SK-N-SH (cell line): ENCODE results near the gene STK32C. TPM values are rescaled to one million over a fixed set of nuclear protein-coding genes. Genes with fewer than 3 reads are reported as not detected.

Source experiments
- CTCF ChIA-PET: fragments of 300-600, 350-600 bp; formaldehyde crosslinking; extraction: SDS; loops from one replicate; lab custom pipeline; 2021; lab: Yijun Ruan, JAX
- POLR2A ChIA-PET: fragments of 350-600 bp; sonication (Branson Sonifier 250); formaldehyde crosslinking; extraction: SDS; loops from one replicate; lab custom pipeline; 2020; ENCODE audit warnings: antibody characterized with exemption, inconsistent platforms; lab: Yijun Ruan, JAX
- DNase-seq: peaks from one replicate; pipeline ENCODE4 v3.0.0; 2012
- H2AFZ ChIP-seq: fragments of 200-600 bp; sonication (generic); 2 replicates; pipeline ENCODE4 v1.8.1; 2016; ENCODE audit warnings: antibody characterized with exemption, mild to moderate bottlenecking, low read depth
- H3F3A ChIP-seq: fragments of 200-600 bp; sonication (generic); replicated peaks from 2 replicates; pipeline ENCODE3; 2016; ENCODE audit warnings: antibody characterized with exemption, mild to moderate bottlenecking; ENCODE audit not compliant: insufficient read depth
- H3K27ac ChIP-seq, 2 experiments: fragments of 200-500 bp in 1 of 2; fragments of 200-600 bp in 1 of 2; sonication (Bioruptor generic) in 1 of 2; sonication (generic), shearing (Covaris generic) in 1 of 2; 2 replicates each; pipeline versions ENCODE4 v1.5.1 to v1.6.1; 2014 to 2016; ENCODE audit warnings: low read depth in 2 of 2, inconsistent platforms in 1 of 2, low read length in 1 of 2, mild to moderate bottlenecking in 1 of 2, mixed read lengths in 1 of 2
- H3K27me3 ChIP-seq: fragments of 200-600 bp; sonication (generic), shearing (Covaris generic); 2 replicates; pipeline ENCODE4 v1.6.1; 2016; ENCODE audit warnings: mixed run types; ENCODE audit not compliant: insufficient read depth
- H3K36me3 ChIP-seq, 2 experiments: fragments of 200-500 bp in 1 of 2; fragments of 200-600 bp in 1 of 2; sonication (Bioruptor generic) in 1 of 2; sonication (generic) in 1 of 2; replicated peaks in 1 of 2; 2 replicates each; pipeline versions ENCODE3 to v1.5.1; 2014 to 2016; ENCODE audit warnings: low read length in 1 of 2, mild to moderate bottlenecking in 1 of 2; ENCODE audit not compliant: insufficient read depth in 2 of 2, control insufficient read depth in 1 of 2
- H3K4me1 ChIP-seq, 2 experiments: fragments of 200-500 bp in 1 of 2; fragments of 200-600 bp in 1 of 2; sonication (Bioruptor generic) in 1 of 2; sonication (generic), shearing (Covaris generic) in 1 of 2; 2 replicates each; pipeline versions ENCODE4 v1.5.1 to v1.6.1; 2014 to 2016; ENCODE audit warnings: low read depth in 1 of 2, low read length in 1 of 2, mixed run types in 1 of 2; ENCODE audit not compliant: insufficient read depth in 2 of 2, control insufficient read depth in 1 of 2
- H3K4me2 ChIP-seq: fragments of 200-600 bp; sonication (generic), shearing (Covaris generic); 2 replicates; pipeline ENCODE4 v1.6.1; 2017; ENCODE audit warnings: mixed run types
- H3K4me3 ChIP-seq, 2 experiments: fragments of 200-500 bp in 1 of 2; fragments of 200-600 bp in 1 of 2; sonication (Bioruptor generic) in 1 of 2; sonication (generic), shearing (Covaris generic) in 1 of 2; 2 replicates each; pipeline versions ENCODE4 v1.5.1 to v1.8.1; 2014 to 2016; ENCODE audit warnings: low read depth in 2 of 2, inconsistent platforms in 1 of 2, low read length in 1 of 2, mild to moderate bottlenecking in 1 of 2, mixed read lengths in 1 of 2, moderate library complexity in 1 of 2
- H3K79me2 ChIP-seq: fragments of 200-600 bp; sonication (generic); 2 replicates; pipeline ENCODE4 v1.8.1; 2017; ENCODE audit warnings: mild to moderate bottlenecking; ENCODE audit not compliant: insufficient read depth
- H3K9ac ChIP-seq: fragments of 200-600 bp; sonication (generic); 2 replicates; pipeline ENCODE4 v1.6.1; 2017; ENCODE audit warnings: mixed run types
- H3K9me2 ChIP-seq: fragments of 200-600 bp; sonication (generic); 2 replicates; pipeline ENCODE4 v1.6.1; 2017; ENCODE audit warnings: mixed run types
- H3K9me3 ChIP-seq: fragments of 200-600 bp; sonication (generic); 2 replicates; pipeline ENCODE4 v1.6.1; 2017; ENCODE audit warnings: mixed run types, mild to moderate bottlenecking, moderate library complexity
- H4K20me1 ChIP-seq: fragments of 200-600 bp; sonication (generic); 2 replicates; pipeline ENCODE4 v1.6.1; 2017; ENCODE audit warnings: mild to moderate bottlenecking, mixed run types; ENCODE audit not compliant: insufficient read depth
- CHD2 ChIP-seq: fragments of 150-350 bp; IDR thresholded peaks from 2 replicates; pipeline ENCODE4 v1.6.1; 2018; ENCODE audit warnings: low read length; ENCODE audit not compliant: partially characterized antibody
- EZH2phosphoT487 ChIP-seq: fragments of 200-600 bp; sonication (generic); IDR thresholded peaks from 2 replicates; pipeline ENCODE4 v1.6.1; 2017; ENCODE audit warnings: low read depth, mixed run types, mild to moderate bottlenecking, antibody characterized with exemption, moderate library complexity, borderline replicate concordance
- FOSL2 ChIP-seq: IDR thresholded peaks from 2 replicates; pipeline ENCODE4 v1.4.0; 2012; ENCODE audit warnings: low read depth, mild to moderate bottlenecking, moderate library complexity, borderline replicate concordance
- FOXJ3 ChIP-seq: sonication (generic); formaldehyde crosslinking; IDR thresholded peaks from 2 replicates; pipeline ENCODE4 v1.5.1; 2020; ENCODE audit warnings: mild to moderate bottlenecking, missing genetic modification reagents
- GATA2 ChIP-seq: sonication (generic); formaldehyde crosslinking; IDR thresholded peaks from 2 replicates; pipeline ENCODE4 v1.5.0; 2020; ENCODE audit warnings: mild to moderate bottlenecking, missing genetic modification reagents
- NFIC ChIP-seq: IDR thresholded peaks from 2 replicates; pipeline ENCODE4 v1.4.0; 2012; ENCODE audit warnings: borderline replicate concordance
- POLR2AphosphoS5 ChIP-seq: IDR thresholded peaks from 2 replicates; pipeline ENCODE4 v1.6.1; 2012; ENCODE audit warnings: low read depth, low read length
- RAD21 ChIP-seq: IDR thresholded peaks from 2 replicates; pipeline ENCODE4 v1.6.1; 2012; ENCODE audit warnings: mild to moderate bottlenecking, low read length
- RCOR1 ChIP-seq: fragments of 150-350 bp; IDR thresholded peaks from 2 replicates; pipeline ENCODE4 v1.6.1; 2017; ENCODE audit warnings: antibody characterized with exemption, low read length
- RXRA ChIP-seq: IDR thresholded peaks from 2 replicates; pipeline ENCODE4 v1.4.0; 2012; ENCODE audit warnings: low read depth, mild to moderate bottlenecking, borderline replicate concordance
- SMC3 ChIP-seq: IDR thresholded peaks from 2 replicates; pipeline ENCODE4 v1.6.1; 2012; ENCODE audit warnings: low read depth, low read length, improper control_type of control experiment
- TEAD4 ChIP-seq: IDR thresholded peaks from 2 replicates; pipeline ENCODE4 v1.4.0; 2012; ENCODE audit warnings: mild to moderate bottlenecking, borderline replicate concordance; ENCODE audit not compliant: insufficient read depth
- USF2 ChIP-seq: fragments of 150-350 bp; IDR thresholded peaks from 2 replicates; pipeline ENCODE4 v1.6.1; 2017; ENCODE audit warnings: antibody characterized with exemption, low read length, low read depth, borderline replicate concordance
- WGBS: methylation state at CpG from one replicate; pipeline ENCODE4 v1.1.6; 2017; ENCODE audit warnings: low lambda C conversion rate; 5-methylcytosine and 5-hydroxymethylcytosine counted together
- polyA plus RNA-seq, 3 experiments: library from polyadenylated mRNA; depleted of rRNA; stranded (reverse); fragments of >200 nt; gene quantifications; 2 replicates each; pipeline ENCODE4 v1.2.3, GENCODE V29; 2012

Gene STK32C
- polyA plus RNA-seq, 1 of the 3 experiments (the other 2 are of a cell fraction), result 27.8 TPM

DNA sequence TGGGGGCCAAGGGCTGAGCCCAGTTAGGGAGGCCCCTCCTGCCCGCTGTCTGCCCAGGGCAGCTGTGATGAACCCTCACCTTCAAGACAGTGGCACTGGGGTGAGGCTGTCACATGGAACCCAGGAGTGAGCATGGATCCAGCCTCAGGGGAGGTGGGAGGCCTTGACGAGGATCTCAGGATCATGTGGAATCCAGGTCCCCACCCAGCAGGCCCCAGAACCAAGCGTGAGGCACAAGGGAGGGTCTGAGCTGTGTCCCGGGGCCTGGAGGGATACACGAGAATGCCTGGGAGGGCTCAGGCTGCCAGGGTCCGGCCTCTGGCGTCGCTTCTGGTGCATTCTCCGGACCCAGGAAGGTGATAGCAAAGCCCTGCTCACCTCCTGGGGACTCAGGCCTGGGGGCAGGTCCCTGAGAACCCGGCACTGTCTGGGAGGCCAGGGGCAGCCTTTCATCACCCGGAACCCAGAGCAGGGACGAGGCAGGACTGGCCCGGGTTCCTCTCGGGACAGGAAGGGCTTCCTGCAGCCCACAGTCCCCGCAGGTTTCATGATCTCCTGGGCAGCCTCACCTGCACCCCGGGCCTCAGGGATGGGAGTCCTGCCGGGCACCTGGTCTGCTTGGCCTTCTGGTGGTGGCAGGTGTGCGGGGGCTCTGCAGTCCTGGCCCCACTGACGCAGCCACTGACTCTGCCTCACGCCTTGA lies 103.5 kb downstream of the STK32C start:
- DNase-seq, result no peak
- H3K36me3 ChIP-seq, result peaks cover 0 to 20% of the 10 kb centered on the region in 2 experiments
- H3K9me2 ChIP-seq, result no peaks in the 10 kb centered on the region
- no peak overlapping the region for H3K9ac ChIP-seq
- no peak overlapping the region for H3K4me3 ChIP-seq
- H2AFZ ChIP-seq, result no peak overlapping the region
- H3K27me3 ChIP-seq, result no peaks in the 10 kb centered on the region
- TF ChIP-seq POLR2AphosphoS5, result no peak
- TF ChIP-seq RAD21, result no peak
- no peak for TF ChIP-seq TEAD4
- no peak for TF ChIP-seq RCOR1
- TF ChIP-seq EZH2phosphoT487, result no peak
- no peak for TF ChIP-seq GATA2 (CRISPR knock-in tag)
- no peak for TF ChIP-seq RXRA
- TF ChIP-seq SMC3, result no peak
- no peak for TF ChIP-seq FOXJ3 (CRISPR knock-in tag)
- TF ChIP-seq CHD2, result no peak
- no peaks in the 10 kb centered on the region for H3F3A ChIP-seq
- no peaks in the 10 kb centered on the region; a peak in 1 of 4 replicates for H3K4me1 ChIP-seq
- ChIA-PET POLR2A (no interaction called here), CTCF (interaction anchor here (1.3 kb wide), 1 partner anchor 156 kb away, joined by 3 read pairs; no protein-coding TSS in a partner anchor)
- no peak overlapping the region for H3K4me2 ChIP-seq
- H3K9me3 ChIP-seq, result no peaks in the 10 kb centered on the region
- 91% methylated on average over 8 of the region's 20 CpGs for WGBS
- no peak overlapping the region; a peak in 1 of 4 replicates for H3K27ac ChIP-seq
- H4K20me1 ChIP-seq, result no peaks in the 10 kb centered on the region
- H3K79me2 ChIP-seq, result no peaks in the 10 kb centered on the region

DNA sequence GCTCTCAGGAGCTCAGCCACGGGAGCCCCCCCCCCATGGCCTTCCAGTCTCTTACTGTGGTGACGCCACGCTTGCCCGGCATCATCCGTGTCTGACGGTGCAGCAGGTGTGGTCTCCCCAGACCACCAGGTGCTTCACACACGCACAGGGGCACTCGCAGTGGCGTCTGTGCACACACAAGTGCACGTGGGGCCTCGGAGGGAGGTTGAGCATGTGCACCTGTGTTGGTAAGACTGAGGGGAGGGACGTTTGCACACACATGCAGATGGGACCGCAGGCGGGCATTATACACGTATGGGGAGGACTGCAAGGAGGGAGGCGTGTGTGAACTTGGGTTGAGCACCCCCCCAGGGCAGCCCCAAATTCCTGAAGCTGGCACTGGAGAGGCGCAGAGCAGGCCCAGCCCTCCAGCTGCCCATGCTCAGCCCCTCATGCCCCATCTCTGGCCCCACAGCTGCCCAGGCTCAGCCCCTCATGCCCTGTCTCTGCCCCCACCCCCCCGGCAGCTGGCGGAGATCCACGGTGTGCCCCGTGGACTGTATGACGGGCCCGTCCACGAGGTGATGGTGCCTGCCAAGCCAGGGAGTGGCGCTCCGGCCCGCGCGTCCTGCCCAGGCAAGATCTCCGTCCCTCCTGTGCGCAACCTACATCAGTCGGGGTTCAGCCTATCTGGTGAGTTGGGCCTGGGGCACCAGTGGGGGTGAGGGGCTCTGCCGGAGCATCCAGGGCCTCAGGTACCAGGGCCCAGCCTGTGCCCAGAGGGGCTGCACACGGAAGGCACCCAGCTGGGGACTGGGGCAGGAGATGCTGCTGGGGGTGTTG lies 104.3 kb downstream of the STK32C start:
- H4K20me1 ChIP-seq, result no peaks in the 10 kb centered on the region
- H3K9me3 ChIP-seq, result no peaks in the 10 kb centered on the region
- TF ChIP-seq USF2, result no peak
- no peak for TF ChIP-seq RXRA
- TF ChIP-seq NFIC, result no peak
- TF ChIP-seq TEAD4, result no peak
- no peak for TF ChIP-seq GATA2 (CRISPR knock-in tag)
- TF ChIP-seq FOSL2, result no peak
- TF ChIP-seq, all 33 proteins: peak for 0
- Histone ChIP-seq H3K79me2 (no peaks in the 10 kb centered on the region), H3K9ac (no peak overlapping the region), H3K9me2 (no peaks in the 10 kb centered on the region), H3K4me3 (no peak overlapping the region), H3F3A (no peaks in the 10 kb centered on the region), H3K27me3 (no peaks in the 10 kb centered on the region), H3K36me3 (peaks cover 0 to 20% of the 10 kb centered on the region in 2 experiments), H3K27ac (no peak overlapping the region; a peak in 1 of 4 replicates), H3K4me1 (no peaks in the 10 kb centered on the region; a peak in 1 of 4 replicates), H2AFZ (no peak overlapping the region), H3K4me2 (no peak overlapping the region)
- CTCF ChIA-PET, result interaction anchor here (0.7 to 1.3 kb wide), 2 partner anchors 20 to 157 kb away, joined by 3 read pairs; no protein-coding TSS in a partner anchor
- 90% methylated on average over 16 of the region's 34 CpGs for WGBS
- POLR2A ChIA-PET, result no interaction called here
- DNase-seq, result no peak
